ENCODE data around the gene DMBT1.
"Not testable (repeated sequence)": the region's sequence is repeated elsewhere in the genome, so short reads cannot be mapped to it uniquely, and the experiment has no call there.

The DMBT1 gene

GRCh38 chr10:122549636-122550035 is 10.9 kb upstream of the DMBT1 start:
- no peak for DNase-seq (ENCODE audit: low spot score)

GRCh38 chr10:122550427-122550826 is 10.1 kb upstream of the DMBT1 start:
- no peak for DNase-seq (ENCODE audit: low spot score)

- DNase-seq (ENCODE audit: low spot score) = no peak
Observed at GRCh38 chr10:122550983-122551382, 9.6 kb upstream of the DMBT1 start.

GRCh38 chr10:122551450-122551849 is 9.1 kb upstream of the DMBT1 start:
- DNase-seq (ENCODE audit: low spot score) = no peak

- no peak for DNase-seq (ENCODE audit: low spot score)
Observed at GRCh38 chr10:122553341-122553740, 7.2 kb upstream of the DMBT1 start.

- DNase-seq (ENCODE audit: low spot score) = no peak
Observed at GRCh38 chr10:122554131-122555036, 6.2 kb upstream of the DMBT1 start.

- no peak for DNase-seq (ENCODE audit: low spot score)
Observed at GRCh38 chr10:122555442-122555841, 5.1 kb upstream of the DMBT1 start.

GRCh38 chr10:122557516-122557915 is 3.0 kb upstream of the DMBT1 start:
- no peak for DNase-seq (ENCODE audit: low spot score)

- no peak for DNase-seq (ENCODE audit: low spot score)
Observed at GRCh38 chr10:122558452-122558851, 2.1 kb upstream of the DMBT1 start.

GRCh38 chr10:122559228-122559627 is 1.3 kb upstream of the DMBT1 start:
- DNase-seq (ENCODE audit: low spot score) = no peak

- DNase-seq (ENCODE audit: low spot score) = no peak
Observed at GRCh38 chr10:122561212-122561611, 658 bp downstream of the DMBT1 start.

- DNase-seq (ENCODE audit: low spot score) = no peak
Observed at GRCh38 chr10:122561792-122562191, 1.2 kb downstream of the DMBT1 start.

GRCh38 chr10:122564980-122565379 is 4.4 kb downstream of the DMBT1 start:
- no peak for DNase-seq (ENCODE audit: low spot score)

GRCh38 chr10:122565766-122566206 is 5.2 kb downstream of the DMBT1 start:
- DNase-seq (ENCODE audit: low spot score) = peak; percentile 76

- DNase-seq (ENCODE audit: low spot score) = no peak
Observed at GRCh38 chr10:122566632-122567031, 6.1 kb downstream of the DMBT1 start.

GRCh38 chr10:122567056-122567660 is 6.6 kb downstream of the DMBT1 start:
- peak; percentile 54 for DNase-seq (ENCODE audit: low spot score)

GRCh38 chr10:122568551-122568950 is 8.0 kb downstream of the DMBT1 start:
- no peak for DNase-seq (ENCODE audit: low spot score)

GRCh38 chr10:122570920-122571319 is 10.4 kb downstream of the DMBT1 start:
- no peak for DNase-seq (ENCODE audit: low spot score)

GRCh38 chr10:122571892-122572291 is 11.3 kb downstream of the DMBT1 start:
- no peak for DNase-seq (ENCODE audit: low spot score)

- no peak for DNase-seq (ENCODE audit: low spot score)
Observed at GRCh38 chr10:122575776-122576175, 15.2 kb downstream of the DMBT1 start.

- DNase-seq (ENCODE audit: low spot score) = no peak
Observed at GRCh38 chr10:122576291-122576690, 15.7 kb downstream of the DMBT1 start.

GRCh38 chr10:122577311-122577885 is 16.8 kb downstream of the DMBT1 start:
- DNase-seq (ENCODE audit: low spot score) = no peak

GRCh38 chr10:122586070-122586469 is 25.5 kb downstream of the DMBT1 start:
- not testable (repeated sequence) for DNase-seq (ENCODE audit: low spot score)
